Immature natural killer cell (primary cell): ENCODE measurements around the gene DFFB. TPM values are rescaled to one million over a fixed set of nuclear protein-coding genes. Genes with fewer than 3 reads are reported as not detected.
A peak's percentile ranks its signal among the peaks of the same experiment; 100 is the strongest.

Source experiments
- DNase-seq, 3 donors: peaks; one replicate each; pipeline ENCODE4 v3.0.0; 2022; ENCODE audit warnings: mixed read lengths in 1 of 3
- H3K27ac Mint-ChIP-seq, 6 donors: one replicate each; pipeline ENCODE4 v1.8.0; 2020; ENCODE audit warnings: mixed read lengths in 6 of 6, mild to moderate bottlenecking in 5 of 6, inconsistent platforms in 4 of 6, moderate library complexity in 3 of 6
- H3K27me3 Mint-ChIP-seq, 3 donors: one replicate each; pipeline ENCODE4 v1.8.0; 2020 to 2021; ENCODE audit warnings: low read depth in 3 of 3, mild to moderate bottlenecking in 3 of 3, mixed read lengths in 3 of 3, moderate library complexity in 3 of 3, inconsistent platforms in 1 of 3
- H3K36me3 Mint-ChIP-seq, 3 donors: one replicate each; pipeline ENCODE4 v1.8.0; 2020; ENCODE audit warnings: mixed read lengths in 3 of 3, inconsistent platforms in 2 of 3, mild to moderate bottlenecking in 2 of 3
- H3K4me1 Mint-ChIP-seq, 2 donors: one replicate each; pipeline ENCODE4 v1.8.0; 2020; ENCODE audit warnings: inconsistent platforms in 2 of 2, mild to moderate bottlenecking in 2 of 2, mixed read lengths in 2 of 2, moderate library complexity in 1 of 2
- H3K4me3 Mint-ChIP-seq, 5 donors: one replicate each; pipeline ENCODE4 v1.8.0; 2020; ENCODE audit warnings: mild to moderate bottlenecking in 5 of 5, mixed read lengths in 5 of 5, inconsistent platforms in 3 of 5, moderate library complexity in 3 of 5
- H3K9me3 Mint-ChIP-seq, 6 donors: one replicate each; pipeline ENCODE4 v1.8.0; 2020; ENCODE audit warnings: mild to moderate bottlenecking in 6 of 6, mixed read lengths in 6 of 6, inconsistent platforms in 4 of 6, moderate library complexity in 3 of 6
- polyA plus RNA-seq, 3 donors: library from polyadenylated mRNA; unstranded; fragments of 300-500 nt; fragmentation: Illumina TruSeq; gene quantifications; one replicate each; pipeline ENCODE4 v1.2.3, GENCODE V29; 2021

DFFB gene
- polyA plus RNA-seq, 3 donors from 2014 or later: 8.3 to 25.6 (median 11.9) TPM

GRCh38 chr1:3820316-3820715 is 37.0 kb upstream of the DFFB start:
- Mint-ChIP-seq H3K27me3 (peaks cover 0 to 7% (median 4%) of the 10 kb centered on the region in 3 donors), H3K9me3 (peaks cover 0 to 1% (median 0%) of the 10 kb centered on the region in 6 donors), H3K27ac (no peak overlapping the region), H3K4me1 (no peaks in the 10 kb centered on the region), H3K36me3 (peaks cover 9 to 43% (median 14%) of the 10 kb centered on the region in 3 donors), H3K4me3 (no peak overlapping the region)
- no peak for DNase-seq

GRCh38 chr1:3821004-3821403 is 36.3 kb upstream of the DFFB start:
- H3K4me1 Mint-ChIP-seq: no peaks in the 10 kb centered on the region

GRCh38 chr1:3821447-3821846 is 35.8 kb upstream of the DFFB start:
- DNase-seq: no peak
- peaks cover 0 to 7% (median 4%) of the 10 kb centered on the region in 3 donors for H3K27me3 Mint-ChIP-seq
- peaks cover 0 to 1% (median 0%) of the 10 kb centered on the region in 6 donors for H3K9me3 Mint-ChIP-seq
- no peak overlapping the region for H3K4me3 Mint-ChIP-seq
- peak overlapping the region in 1 of 6 donors; percentile 3 for H3K27ac Mint-ChIP-seq
- peaks cover 14 to 46% (median 14%) of the 10 kb centered on the region in 3 donors for H3K36me3 Mint-ChIP-seq
- H3K4me1 Mint-ChIP-seq: no peaks in the 10 kb centered on the region

More at GRCh38 chr1:3821004-3821403, 36.3 kb upstream of the DFFB start:
- no peak for DNase-seq
- no peak overlapping the region for H3K4me3 Mint-ChIP-seq
- peaks cover 0 to 1% (median 0%) of the 10 kb centered on the region in 6 donors for H3K9me3 Mint-ChIP-seq
- H3K27me3 Mint-ChIP-seq: peaks cover 0 to 7% (median 4%) of the 10 kb centered on the region in 3 donors
- no peak overlapping the region for H3K27ac Mint-ChIP-seq
- H3K36me3 Mint-ChIP-seq: peaks cover 13 to 46% (median 14%) of the 10 kb centered on the region in 3 donors

- Mint-ChIP-seq H3K36me3 (peaks cover 14 to 46% (median 14%) of the 10 kb centered on the region in 3 donors), H3K27ac (no peak overlapping the region), H3K9me3 (peaks cover 0 to 1% (median 0%) of the 10 kb centered on the region in 6 donors), H3K4me3 (no peak overlapping the region), H3K27me3 (peaks cover 0 to 5% (median 4%) of the 10 kb centered on the region in 3 donors), H3K4me1 (no peaks in the 10 kb centered on the region)
- no peak for DNase-seq
Measured at GRCh38 chr1:3821908-3822307, 35.4 kb upstream of the DFFB start.

GRCh38 chr1:3822421-3822820 is 34.9 kb upstream of the DFFB start:
- Mint-ChIP-seq H3K27ac (no peak overlapping the region), H3K9me3 (peaks cover 0 to 1% (median 0%) of the 10 kb centered on the region in 6 donors), H3K36me3 (peaks cover 14 to 46% (median 14%) of the 10 kb centered on the region in 3 donors), H3K4me1 (no peaks in the 10 kb centered on the region), H3K27me3 (peaks cover 0 to 3% (median 2%) of the 10 kb centered on the region in 3 donors), H3K4me3 (no peak overlapping the region)
- no peak for DNase-seq

- no peak for DNase-seq
- Mint-ChIP-seq H3K36me3 (peaks cover 14 to 55% (median 24%) of the 10 kb centered on the region in 3 donors), H3K4me3 (no peak overlapping the region), H3K9me3 (peaks cover 0 to 1% (median 0%) of the 10 kb centered on the region in 6 donors), H3K27me3 (peaks cover 0 to 2% (median 0%) of the 10 kb centered on the region in 3 donors), H3K27ac (peak overlapping the region in 1 of 6 donors; percentile 50), H3K4me1 (no peaks in the 10 kb centered on the region)
Measured at GRCh38 chr1:3824650-3825049, 32.6 kb upstream of the DFFB start.

GRCh38 chr1:3825356-3825755 is 31.9 kb upstream of the DFFB start:
- H3K9me3 Mint-ChIP-seq: no peaks in the 10 kb centered on the region
- no peak overlapping the region for H3K27ac Mint-ChIP-seq
- peaks cover 0 to 2% (median 0%) of the 10 kb centered on the region in 3 donors for H3K27me3 Mint-ChIP-seq
- no peak for DNase-seq
- H3K36me3 Mint-ChIP-seq: peaks cover 18 to 55% (median 25%) of the 10 kb centered on the region in 3 donors
- H3K4me1 Mint-ChIP-seq: no peaks in the 10 kb centered on the region
- H3K4me3 Mint-ChIP-seq: no peak overlapping the region

GRCh38 chr1:3827813-3828307 is 29.4 kb upstream of the DFFB start:
- DNase-seq: no peak
- Mint-ChIP-seq H3K27me3 (peaks cover 0 to 2% (median 0%) of the 10 kb centered on the region in 3 donors), H3K27ac (no peak overlapping the region), H3K36me3 (peaks cover 22 to 56% (median 25%) of the 10 kb centered on the region in 3 donors), H3K4me3 (no peak overlapping the region), H3K4me1 (no peaks in the 10 kb centered on the region), H3K9me3 (no peaks in the 10 kb centered on the region)

GRCh38 chr1:3828391-3828790 is 28.9 kb upstream of the DFFB start:
- DNase-seq: no peak
- Mint-ChIP-seq H3K27ac (no peak overlapping the region), H3K4me1 (no peaks in the 10 kb centered on the region), H3K4me3 (no peak overlapping the region), H3K36me3 (peaks cover 22 to 58% (median 29%) of the 10 kb centered on the region in 3 donors), H3K27me3 (peaks cover 0 to 2% (median 0%) of the 10 kb centered on the region in 3 donors), H3K9me3 (no peaks in the 10 kb centered on the region)

GRCh38 chr1:3831689-3832088 is 25.6 kb upstream of the DFFB start:
- no peak overlapping the region for H3K4me3 Mint-ChIP-seq
- H3K4me1 Mint-ChIP-seq: no peaks in the 10 kb centered on the region
- no peak for DNase-seq
- H3K36me3 Mint-ChIP-seq: peaks cover 30 to 52% (median 38%) of the 10 kb centered on the region in 3 donors
- H3K9me3 Mint-ChIP-seq: no peaks in the 10 kb centered on the region
- no peak overlapping the region for H3K27ac Mint-ChIP-seq
- H3K27me3 Mint-ChIP-seq: no peaks in the 10 kb centered on the region

- no peaks in the 10 kb centered on the region for H3K27me3 Mint-ChIP-seq
- DNase-seq: no peak
- no peaks in the 10 kb centered on the region for H3K4me1 Mint-ChIP-seq
- H3K27ac Mint-ChIP-seq: no peak overlapping the region
- H3K4me3 Mint-ChIP-seq: no peak overlapping the region
- H3K36me3 Mint-ChIP-seq: peaks cover 46 to 68% (median 50%) of the 10 kb centered on the region in 3 donors
- no peaks in the 10 kb centered on the region for H3K9me3 Mint-ChIP-seq
Measured at GRCh38 chr1:3834701-3835100, 22.6 kb upstream of the DFFB start.

GRCh38 chr1:3836421-3836820 is 20.9 kb upstream of the DFFB start:
- Mint-ChIP-seq H3K27ac (no peak overlapping the region), H3K9me3 (no peaks in the 10 kb centered on the region), H3K36me3 (peaks cover 42 to 66% (median 49%) of the 10 kb centered on the region in 3 donors), H3K4me3 (no peak overlapping the region), H3K4me1 (no peaks in the 10 kb centered on the region), H3K27me3 (no peaks in the 10 kb centered on the region)
- no peak for DNase-seq

GRCh38 chr1:3837200-3837599 is 20.1 kb upstream of the DFFB start:
- no peak overlapping the region for H3K4me3 Mint-ChIP-seq
- H3K27me3 Mint-ChIP-seq: no peaks in the 10 kb centered on the region
- no peak for DNase-seq
- H3K27ac Mint-ChIP-seq: no peak overlapping the region
- no peaks in the 10 kb centered on the region for H3K9me3 Mint-ChIP-seq
- H3K36me3 Mint-ChIP-seq: peaks cover 34 to 62% (median 46%) of the 10 kb centered on the region in 3 donors
- no peaks in the 10 kb centered on the region for H3K4me1 Mint-ChIP-seq

GRCh38 chr1:3837685-3838084 is 19.6 kb upstream of the DFFB start:
- no peak for DNase-seq
- peaks cover 33 to 59% (median 45%) of the 10 kb centered on the region in 3 donors for H3K36me3 Mint-ChIP-seq
- no peak overlapping the region for H3K4me3 Mint-ChIP-seq
- no peaks in the 10 kb centered on the region for H3K9me3 Mint-ChIP-seq
- no peak overlapping the region for H3K27ac Mint-ChIP-seq
- no peaks in the 10 kb centered on the region for H3K4me1 Mint-ChIP-seq
- H3K27me3 Mint-ChIP-seq: no peaks in the 10 kb centered on the region

- Mint-ChIP-seq H3K4me1 (no peaks in the 10 kb centered on the region), H3K36me3 (peaks cover 36 to 59% (median 38%) of the 10 kb centered on the region in 3 donors), H3K9me3 (no peaks in the 10 kb centered on the region), H3K27me3 (no peaks in the 10 kb centered on the region), H3K4me3 (no peak overlapping the region), H3K27ac (no peak overlapping the region)
- no peak for DNase-seq
Measured at GRCh38 chr1:3838788-3839187, 18.5 kb upstream of the DFFB start.
